HepG2 (cell line): ENCODE data around the gene ROM1. TPM values are rescaled to one million over a fixed set of nuclear protein-coding genes. Genes with fewer than 3 reads are reported as not detected.

Source experiments
- HMGA1 ChIP-seq: sonication (generic); formaldehyde crosslinking; conservative IDR thresholded peaks from 2 replicates; pipeline ENCODE4 v1.4.0; 2020; ENCODE audit warnings: missing genetic modification reagents
- ISX ChIP-seq: sonication (generic); formaldehyde crosslinking; conservative IDR thresholded peaks from 2 replicates; pipeline ENCODE4 v1.5.0; 2020; ENCODE audit warnings: missing genetic modification reagents
- NR3C1 ChIP-seq: sonication (generic); formaldehyde crosslinking; IDR thresholded peaks from 2 replicates; pipeline ENCODE4 v1.4.0; 2020; ENCODE audit warnings: missing genetic modification reagents
- PHB2 ChIP-seq: fragments of 450-650 bp; IDR thresholded peaks from 2 replicates; pipeline ENCODE4 v1.6.1; 2018; ENCODE audit not compliant: partially characterized antibody
- STAT6 ChIP-seq: sonication (generic); formaldehyde crosslinking; IDR thresholded peaks from 2 replicates; pipeline ENCODE4 v1.4.0; 2020; ENCODE audit warnings: missing genetic modification reagents, mild to moderate bottlenecking, borderline replicate concordance
- U2AF2 ChIP-seq: fragments of 200-400 bp; formaldehyde crosslinking; IDR thresholded peaks from 2 replicates; pipeline ENCODE4 v1.6.1; 2017; ENCODE audit warnings: low read depth, mild to moderate bottlenecking, low read length
- ZBTB8A ChIP-seq: sonication (generic); formaldehyde crosslinking; IDR thresholded peaks from 2 replicates; pipeline ENCODE4 v1.4.0; 2020; ENCODE audit warnings: mild to moderate bottlenecking, low read depth, missing genetic modification reagents, borderline replicate concordance
- ZNF143 ChIP-seq: sonication (generic); formaldehyde crosslinking; IDR thresholded peaks from 2 replicates; pipeline ENCODE4 v1.4.0; 2020; ENCODE audit warnings: missing genetic modification reagents
- ZNF18 ChIP-seq: sonication (generic); formaldehyde crosslinking; IDR thresholded peaks from 2 replicates; pipeline ENCODE4 v1.8.0; 2022; ENCODE audit warnings: mild to moderate bottlenecking, missing genetic modification reagents; ENCODE audit not compliant: insufficient replicate concordance
- ZNF343 ChIP-seq: sonication (generic); formaldehyde crosslinking; IDR thresholded peaks from 2 replicates; pipeline ENCODE4 v1.4.0; 2020; ENCODE audit warnings: mild to moderate bottlenecking, missing genetic modification reagents
- ZNF562 ChIP-seq: sonication (generic); formaldehyde crosslinking; IDR thresholded peaks from 2 replicates; pipeline ENCODE4 v1.8.0; 2022; ENCODE audit warnings: missing genetic modification reagents, borderline replicate concordance
- ZNF703 ChIP-seq: sonication (generic); formaldehyde crosslinking; IDR thresholded peaks from 2 replicates; pipeline ENCODE4 v1.5.1; 2020; ENCODE audit warnings: missing genetic modification reagents, mild to moderate bottlenecking, moderate library complexity, borderline replicate concordance
- polyA plus RNA-seq, 8 experiments: library from polyadenylated mRNA; depleted of rRNA in 3 of 8; stranded (reverse) in 7 of 8; unstranded in 1 of 8; fragments of >200 nt; fragmentation: Illumina TruSeq in 4 of 8; extraction: Trizol in 4 of 8; gene quantifications; 2 replicates each; pipeline versions ENCODE4 v1.2.1 to v1.2.3, GENCODE V29; 2011 to 2016; ENCODE audit warnings: low read depth in 4 of 8, missing spikeins in 1 of 8, mixed read lengths in 1 of 8; ENCODE audit not compliant: insufficient read depth in 1 of 8
- total RNA-seq, 5 experiments: library from RNA; depleted of rRNA; stranded (reverse); fragments of >200 nt; fragmentation: Illumina TruSeq; extraction: Trizol; gene quantifications; 2 replicates each; pipeline ENCODE4 v1.2.3, GENCODE V29; 2016; ENCODE audit warnings: low read depth in 1 of 5
- TF ChIP-seq, protein P1 (sequence below): sonication (generic); formaldehyde crosslinking; IDR thresholded peaks from 2 replicates; pipeline ENCODE4 v1.4.0; 2020; ENCODE audit warnings: missing genetic modification reagents, borderline replicate concordance
- TF ChIP-seq, protein P2 (sequence below): sonication (generic); formaldehyde crosslinking; IDR thresholded peaks from 2 replicates; pipeline ENCODE4 v1.4.0; 2020; ENCODE audit warnings: mild to moderate bottlenecking, missing genetic modification reagents
- TF ChIP-seq, protein P3 (sequence below): sonication (generic); formaldehyde crosslinking; IDR thresholded peaks from 2 replicates; pipeline ENCODE4 v1.9.0; 2022; ENCODE audit warnings: missing genetic modification reagents, mild to moderate bottlenecking, borderline replicate concordance

The ROM1 gene
- total and polyA plus RNA-seq, 2 of the 13 experiments (the other 11 are each of a cell fraction or from before 2014, with no cell fraction given), result 1.2 to 2.4 TPM

- TF ChIP-seq ZNF18 (peak; percentile 56), ZNF143 (CRISPR knock-in tag) (no peak), PHB2 (no peak), HMGA1 (CRISPR knock-in tag) (no peak), ZBTB8A (CRISPR knock-in tag) (0 out of 2 replicates have a peak, but pooled peaks have one; percentile 37), ZNF562 (CRISPR knock-in tag) (no peak; the same call in 1 of the 2 replicates), U2AF2 (no peak), ISX (CRISPR knock-in tag) (no peak), ZNF703 (CRISPR knock-in tag) (no peak), NR3C1 (CRISPR knock-in tag) (no peak), ZNF343 (CRISPR knock-in tag) (no peak; the same call in 1 of the 2 replicates), STAT6 (CRISPR knock-in tag) (no peak)
- TF ChIP-seq, protein P1, sequence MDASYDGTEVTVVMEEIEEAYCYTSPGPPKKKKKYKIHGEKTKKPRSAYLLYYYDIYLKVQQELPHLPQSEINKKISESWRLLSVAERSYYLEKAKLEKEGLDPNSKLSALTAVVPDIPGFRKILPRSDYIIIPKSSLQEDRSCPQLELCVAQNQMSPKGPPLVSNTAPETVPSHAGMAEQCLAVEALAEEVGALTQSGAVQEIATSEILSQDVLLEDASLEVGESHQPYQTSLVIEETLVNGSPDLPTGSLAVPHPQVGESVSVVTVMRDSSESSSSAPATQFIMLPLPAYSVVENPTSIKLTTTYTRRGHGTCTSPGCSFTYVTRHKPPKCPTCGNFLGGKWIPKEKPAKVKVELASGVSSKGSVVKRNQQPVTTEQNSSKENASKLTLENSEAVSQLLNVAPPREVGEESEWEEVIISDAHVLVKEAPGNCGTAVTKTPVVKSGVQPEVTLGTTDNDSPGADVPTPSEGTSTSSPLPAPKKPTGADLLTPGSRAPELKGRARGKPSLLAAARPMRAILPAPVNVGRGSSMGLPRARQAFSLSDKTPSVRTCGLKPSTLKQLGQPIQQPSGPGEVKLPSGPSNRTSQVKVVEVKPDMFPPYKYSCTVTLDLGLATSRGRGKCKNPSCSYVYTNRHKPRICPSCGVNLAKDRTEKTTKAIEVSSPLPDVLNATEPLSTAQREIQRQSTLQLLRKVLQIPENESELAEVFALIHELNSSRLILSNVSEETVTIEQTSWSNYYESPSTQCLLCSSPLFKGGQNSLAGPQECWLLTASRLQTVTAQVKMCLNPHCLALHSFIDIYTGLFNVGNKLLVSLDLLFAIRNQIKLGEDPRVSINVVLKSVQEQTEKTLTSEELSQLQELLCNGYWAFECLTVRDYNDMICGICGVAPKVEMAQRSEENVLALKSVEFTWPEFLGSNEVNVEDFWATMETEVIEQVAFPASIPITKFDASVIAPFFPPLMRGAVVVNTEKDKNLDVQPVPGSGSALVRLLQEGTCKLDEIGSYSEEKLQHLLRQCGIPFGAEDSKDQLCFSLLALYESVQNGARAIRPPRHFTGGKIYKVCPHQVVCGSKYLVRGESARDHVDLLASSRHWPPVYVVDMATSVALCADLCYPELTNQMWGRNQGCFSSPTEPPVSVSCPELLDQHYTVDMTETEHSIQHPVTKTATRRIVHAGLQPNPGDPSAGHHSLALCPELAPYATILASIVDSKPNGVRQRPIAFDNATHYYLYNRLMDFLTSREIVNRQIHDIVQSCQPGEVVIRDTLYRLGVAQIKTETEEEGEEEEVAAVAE (CRISPR knock-in tag), result no peak
- TF ChIP-seq, protein P2, sequence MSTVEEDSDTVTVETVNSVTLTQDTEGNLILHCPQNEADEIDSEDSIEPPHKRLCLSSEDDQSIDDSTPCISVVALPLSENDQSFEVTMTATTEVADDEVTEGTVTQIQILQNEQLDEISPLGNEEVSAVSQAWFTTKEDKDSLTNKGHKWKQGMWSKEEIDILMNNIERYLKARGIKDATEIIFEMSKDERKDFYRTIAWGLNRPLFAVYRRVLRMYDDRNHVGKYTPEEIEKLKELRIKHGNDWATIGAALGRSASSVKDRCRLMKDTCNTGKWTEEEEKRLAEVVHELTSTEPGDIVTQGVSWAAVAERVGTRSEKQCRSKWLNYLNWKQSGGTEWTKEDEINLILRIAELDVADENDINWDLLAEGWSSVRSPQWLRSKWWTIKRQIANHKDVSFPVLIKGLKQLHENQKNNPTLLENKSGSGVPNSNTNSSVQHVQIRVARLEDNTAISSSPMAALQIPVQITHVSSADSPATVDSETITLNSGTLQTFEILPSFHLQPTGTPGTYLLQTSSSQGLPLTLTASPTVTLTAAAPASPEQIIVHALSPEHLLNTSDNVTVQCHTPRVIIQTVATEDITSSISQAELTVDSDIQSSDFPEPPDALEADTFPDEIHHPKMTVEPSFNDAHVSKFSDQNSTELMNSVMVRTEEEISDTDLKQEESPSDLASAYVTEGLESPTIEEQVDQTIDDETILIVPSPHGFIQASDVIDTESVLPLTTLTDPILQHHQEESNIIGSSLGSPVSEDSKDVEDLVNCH (CRISPR knock-in tag), result no peak
- TF ChIP-seq, protein P3, sequence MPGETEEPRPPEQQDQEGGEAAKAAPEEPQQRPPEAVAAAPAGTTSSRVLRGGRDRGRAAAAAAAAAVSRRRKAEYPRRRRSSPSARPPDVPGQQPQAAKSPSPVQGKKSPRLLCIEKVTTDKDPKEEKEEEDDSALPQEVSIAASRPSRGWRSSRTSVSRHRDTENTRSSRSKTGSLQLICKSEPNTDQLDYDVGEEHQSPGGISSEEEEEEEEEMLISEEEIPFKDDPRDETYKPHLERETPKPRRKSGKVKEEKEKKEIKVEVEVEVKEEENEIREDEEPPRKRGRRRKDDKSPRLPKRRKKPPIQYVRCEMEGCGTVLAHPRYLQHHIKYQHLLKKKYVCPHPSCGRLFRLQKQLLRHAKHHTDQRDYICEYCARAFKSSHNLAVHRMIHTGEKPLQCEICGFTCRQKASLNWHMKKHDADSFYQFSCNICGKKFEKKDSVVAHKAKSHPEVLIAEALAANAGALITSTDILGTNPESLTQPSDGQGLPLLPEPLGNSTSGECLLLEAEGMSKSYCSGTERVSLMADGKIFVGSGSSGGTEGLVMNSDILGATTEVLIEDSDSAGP (CRISPR knock-in tag), result peak; percentile 88; the same call in 1 of the 2 replicates
Observed at GRCh38 chr11:62601372-62602140, 11.5 kb upstream of the ROM1 start, which contains the start of gene MTA2 (continued).
